GM21367 (cell line): Measurements from ENCODE around the gene SLC6A16.
"Not testable (repeated sequence)": the region's sequence is repeated elsewhere in the genome, so short reads cannot be mapped to it uniquely, and the experiment has no call there.

Source experiments
- ATAC-seq: cut with Tn5 transposase; IDR thresholded peaks from one replicate; pipeline ENCODE4 v1.9.1; 2021; ENCODE audit not compliant: unreplicated experiment

The SLC6A16 gene

DNA sequence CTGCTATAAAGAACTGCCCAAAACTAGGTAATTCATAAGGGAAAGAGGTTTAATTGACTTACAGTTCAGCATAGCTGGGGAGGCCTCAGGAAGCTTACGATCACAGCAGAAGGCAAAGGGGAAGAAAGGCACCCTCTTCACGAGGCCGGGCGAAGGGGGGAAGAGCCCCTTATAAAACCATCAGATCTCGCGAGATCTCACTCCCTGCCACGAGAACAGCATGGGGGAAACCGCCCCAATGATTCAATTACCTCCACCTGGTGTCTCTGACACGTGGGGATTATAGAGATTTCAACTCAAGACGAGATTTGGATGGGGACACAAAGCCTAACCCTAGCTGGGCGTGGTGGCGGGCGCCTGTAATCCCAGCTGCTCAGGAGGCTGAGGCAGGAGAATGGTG lies 42.8 kb downstream of the SLC6A16 start:
- no peak for ATAC-seq

GRCh38 chr19:49272204-49272603 lies 52.8 kb downstream of the SLC6A16 start:
- ATAC-seq, result no peak

GRCh38 chr19:49271080-49271753 lies 53.8 kb downstream of the SLC6A16 start:
- ATAC-seq, result no peak

- not testable (repeated sequence) for ATAC-seq
Observed at GRCh38 chr19:49266409-49266808, 58.6 kb downstream of the SLC6A16 start.

DNA sequence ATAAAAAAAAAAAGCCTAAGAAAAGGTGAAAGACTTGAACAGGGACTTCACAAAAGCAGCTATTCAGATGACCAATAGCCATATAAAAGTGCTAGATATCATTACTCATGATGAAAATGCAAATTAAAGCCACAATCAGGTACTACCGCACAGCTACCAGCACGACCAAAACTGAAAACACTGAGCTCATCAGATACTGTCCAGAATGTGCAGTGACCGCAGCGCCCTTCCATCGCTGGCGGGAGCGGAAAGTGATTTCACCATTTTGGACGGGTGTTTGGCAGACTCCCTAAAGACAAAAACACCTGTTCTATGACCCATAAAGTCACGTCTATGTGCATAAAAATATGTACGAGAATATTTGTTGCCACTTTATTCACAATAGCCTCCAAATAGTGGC lies 60.7 kb downstream of the SLC6A16 start:
- no peak for ATAC-seq

DNA sequence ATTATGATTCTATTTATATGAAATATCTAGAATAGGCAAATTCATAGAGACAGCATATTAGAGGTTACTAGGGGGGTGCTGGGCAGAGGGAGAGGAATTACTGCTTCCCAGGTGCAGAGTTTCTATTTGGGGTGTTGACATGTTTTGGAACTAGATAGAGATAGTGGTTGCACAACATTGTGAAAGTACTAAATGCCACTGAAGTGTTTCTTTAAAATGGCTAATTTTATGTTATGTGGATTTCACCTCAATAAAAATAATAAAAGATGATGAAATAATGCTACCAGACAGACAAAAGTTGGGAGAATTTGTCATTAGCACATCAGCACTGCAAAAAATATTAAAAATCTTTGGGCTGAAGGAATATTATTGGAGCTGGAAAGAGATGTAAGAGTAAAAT lies 63.4 kb downstream of the SLC6A16 start:
- ATAC-seq, result no peak

DNA sequence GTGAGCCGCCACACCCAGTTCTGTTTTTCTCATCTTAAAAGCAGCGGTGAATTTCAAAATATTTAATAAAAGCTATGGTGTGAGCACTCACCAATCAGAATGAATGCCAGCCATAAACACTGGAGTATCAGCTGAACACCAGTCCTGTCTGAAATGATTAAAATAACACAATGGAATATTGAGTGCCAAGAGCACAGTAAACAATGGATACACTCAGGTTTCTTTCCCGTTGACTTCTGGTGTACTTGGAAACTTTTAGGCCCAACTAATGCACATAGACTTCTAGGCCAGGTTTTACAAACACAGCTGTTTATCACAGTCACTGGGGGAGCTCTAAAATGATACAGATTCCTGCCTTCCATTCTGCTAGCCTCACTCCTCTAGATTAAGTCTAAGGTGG lies 68.3 kb downstream of the SLC6A16 start:
- no peak for ATAC-seq

DNA sequence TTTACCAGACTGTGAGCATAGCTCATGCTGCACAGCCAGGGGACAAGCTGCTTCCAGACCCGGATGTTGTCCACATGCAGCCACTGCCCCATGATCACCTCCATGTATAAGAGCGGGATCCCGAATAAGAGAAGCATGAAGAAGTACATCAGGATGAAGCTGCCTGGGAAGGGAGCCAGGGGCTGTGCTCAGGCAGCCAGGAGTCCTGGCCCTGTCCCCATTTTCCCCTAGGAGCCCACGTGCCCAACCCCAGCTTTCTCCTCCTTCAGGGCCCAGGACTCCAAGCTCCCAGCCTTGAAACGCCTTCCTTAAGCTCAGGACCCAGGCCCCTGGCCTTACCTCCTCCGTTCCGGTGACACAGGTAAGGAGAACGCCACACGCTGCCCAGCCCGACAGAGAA lies 69.3 kb downstream of the SLC6A16 start:
- ATAC-seq, result no peak

DNA sequence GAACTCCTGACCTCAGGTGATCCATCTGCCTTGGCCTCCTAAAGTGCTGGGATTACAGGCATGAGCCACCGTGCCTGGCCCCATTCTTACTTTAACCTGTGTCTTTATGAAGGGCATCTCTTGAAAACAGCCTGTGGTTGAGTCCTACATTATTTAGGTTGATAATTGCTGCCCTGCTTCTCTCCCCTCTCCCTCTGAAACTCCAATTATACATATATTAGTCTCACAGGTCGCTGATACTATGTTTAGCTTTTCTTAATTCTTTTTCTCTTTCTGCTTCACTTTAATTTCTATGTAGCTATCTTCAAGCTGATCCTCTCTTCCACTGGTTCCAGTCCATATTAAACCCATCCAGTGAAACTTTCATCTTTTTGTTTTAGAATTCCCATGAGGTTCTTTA lies 75.1 kb downstream of the SLC6A16 start:
- ATAC-seq, result no peak

GRCh38 chr19:49247676-49248075 lies 77.3 kb downstream of the SLC6A16 start:
- ATAC-seq, result no peak

- no peak for ATAC-seq
Observed at GRCh38 chr19:49244256-49244655, 80.7 kb downstream of the SLC6A16 start.

DNA sequence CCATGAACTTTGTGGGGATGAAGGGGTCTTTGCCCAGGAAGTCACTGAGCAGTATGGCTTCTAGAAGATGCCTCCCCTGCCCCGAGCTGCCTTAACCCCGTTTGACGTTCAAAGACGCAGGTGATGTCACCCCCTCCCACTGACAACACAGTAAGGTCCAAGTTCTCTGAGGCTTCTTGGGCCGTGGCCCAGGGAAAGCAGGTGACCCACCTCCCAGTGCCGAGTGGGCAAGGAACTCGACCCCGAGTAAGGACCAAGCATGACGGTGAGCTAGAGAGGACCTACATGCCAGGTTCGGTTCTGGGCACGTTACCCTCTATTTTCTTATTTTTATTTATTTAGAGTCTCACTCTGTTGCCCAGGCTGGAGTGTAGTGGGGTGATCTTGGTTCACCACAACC lies 81.3 kb downstream of the SLC6A16 start:
- no peak for ATAC-seq

- no peak for ATAC-seq
Observed at GRCh38 chr19:49243129-49243528, 81.9 kb downstream of the SLC6A16 start.

GRCh38 chr19:49241769-49242168 lies 83.2 kb downstream of the SLC6A16 start:
- ATAC-seq, result no peak
